SK-N-MC (cell line): ENCODE measurements around the gene TTC34.

Source experiments
- EZH2 ChIP-seq: fragments of 200-600 bp; sonication (generic); IDR thresholded peaks from one replicate; pipeline ENCODE4 v1.6.1; 2017; ENCODE audit warnings: antibody characterized with exemption
- FOXP2 ChIP-seq: optimal IDR thresholded peaks from 2 replicates; pipeline ENCODE3; 2011; ENCODE audit warnings: mild to moderate bottlenecking, moderate library complexity; ENCODE audit not compliant: insufficient read depth; ENCODE audit errors: extremely low read length, control extremely low read depth
- POLR2AphosphoS5 ChIP-seq: IDR thresholded peaks from 2 replicates; pipeline ENCODE4 v1.6.1; 2012; ENCODE audit warnings: mild to moderate bottlenecking, low read depth, low read length, borderline replicate concordance

- peak; percentile 96 for TF ChIP-seq POLR2AphosphoS5
- TF ChIP-seq EZH2: no peak
- TF ChIP-seq FOXP2: no peak
Observed at GRCh38 chr1:2642560-2643413, 158.7 kb downstream of the TTC34 start.
